Activated B cell treated with CpG ODN at 0.5 μM for 24 hours (primary cell): ENCODE data around the gene NUDT7. TPM values are rescaled to one million over a fixed set of nuclear protein-coding genes. Genes with fewer than 3 reads are reported as not detected.

Experiments used
- ATAC-seq: fragments of 200-7000 bp; cut with Tn5 transposase; one replicate; pipeline ENCODE4 v1.10.0; 2021; ENCODE audit warnings: low read depth, mild to moderate bottlenecking, moderate library complexity
- CTCF ChIA-PET: fragments of 350-600 bp; sonication (Branson Sonifier 250); formaldehyde crosslinking; loops from one replicate; lab custom pipeline; 2021; ENCODE audit warnings: antibody characterized with exemption; lab: Charles Lee
- POLR2A ChIA-PET: fragments of 350-600 bp; sonication (Branson Sonifier 250); formaldehyde crosslinking; loops from one replicate; lab custom pipeline; 2021; ENCODE audit warnings: antibody characterized with exemption; lab: Charles Lee
- DNase-seq: peaks from one replicate; pipeline ENCODE4 v3.0.0; 2022
- H3K27ac Mint-ChIP-seq: one replicate; pipeline ENCODE4 v1.8.0; 2020; ENCODE audit warnings: mixed read lengths
- H3K27me3 Mint-ChIP-seq: one replicate; pipeline ENCODE4 v1.8.0; 2021; ENCODE audit warnings: mixed read lengths
- H3K36me3 Mint-ChIP-seq: one replicate; pipeline ENCODE4 v1.8.0; 2021; ENCODE audit warnings: low read depth, mixed read lengths
- H3K4me1 Mint-ChIP-seq: one replicate; pipeline ENCODE4 v1.8.0; 2021; ENCODE audit warnings: mixed read lengths
- H3K4me3 Mint-ChIP-seq: one replicate; pipeline ENCODE4 v1.8.0; 2020; ENCODE audit warnings: mild to moderate bottlenecking, mixed read lengths
- H3K9me3 Mint-ChIP-seq: one replicate; pipeline ENCODE4 v1.8.0; 2020; ENCODE audit warnings: mixed read lengths
- intact Hi-C: fragments of 100-400 bp; cut with micrococcal nuclease; formaldehyde crosslinking; loops from one replicate; pipeline ENCODE4 v1.15.1; 2024
- total RNA-seq: library from RNA; stranded (reverse); gene quantifications from 2 replicates; pipeline ENCODE4 v1.2.3, GENCODE V29; 2022
- TF ChIP-seq, protein P1 (sequence below): fragments of 200-600 bp; IDR thresholded peaks from one replicate; pipeline ENCODE4 v1.8.0; 2022; ENCODE audit warnings: antibody characterized with exemption, mild to moderate bottlenecking

NUDT7 gene
- total RNA-seq, 1 donor from 2014 or later: 4.0 TPM

DNA sequence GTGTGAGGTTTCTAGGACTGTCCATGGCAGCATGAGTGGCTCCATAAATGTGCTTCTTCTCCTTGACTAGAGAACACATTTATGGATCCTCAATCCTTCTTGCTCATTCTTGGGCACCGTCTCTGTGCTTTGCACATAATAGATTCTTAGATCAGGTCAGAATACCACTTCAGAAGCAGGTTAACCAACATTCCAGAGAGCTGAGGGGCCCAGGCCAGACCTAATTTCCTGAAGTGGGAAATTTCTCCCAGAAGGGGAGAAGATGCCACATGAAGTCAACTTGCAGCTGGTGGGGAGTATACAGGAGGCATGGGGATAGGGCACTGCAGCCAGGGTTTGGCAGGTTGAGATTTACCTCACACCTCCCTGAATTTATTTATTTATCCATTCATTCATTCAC, 41.7 kb downstream of the NUDT7 start:
- Mint-ChIP-seq H3K9me3 (no peaks in the 10 kb centered on the region), H3K27me3 (no peaks in the 10 kb centered on the region), H3K4me1 (no peaks in the 10 kb centered on the region), H3K27ac (no peak overlapping the region), H3K36me3 (no peaks in the 10 kb centered on the region), H3K4me3 (no peak overlapping the region)
- DNase-seq (no peak), ATAC-seq (no peak)
- ChIA-PET CTCF (no interaction called here), POLR2A (no interaction called here)
- TF ChIP-seq, protein P1, sequence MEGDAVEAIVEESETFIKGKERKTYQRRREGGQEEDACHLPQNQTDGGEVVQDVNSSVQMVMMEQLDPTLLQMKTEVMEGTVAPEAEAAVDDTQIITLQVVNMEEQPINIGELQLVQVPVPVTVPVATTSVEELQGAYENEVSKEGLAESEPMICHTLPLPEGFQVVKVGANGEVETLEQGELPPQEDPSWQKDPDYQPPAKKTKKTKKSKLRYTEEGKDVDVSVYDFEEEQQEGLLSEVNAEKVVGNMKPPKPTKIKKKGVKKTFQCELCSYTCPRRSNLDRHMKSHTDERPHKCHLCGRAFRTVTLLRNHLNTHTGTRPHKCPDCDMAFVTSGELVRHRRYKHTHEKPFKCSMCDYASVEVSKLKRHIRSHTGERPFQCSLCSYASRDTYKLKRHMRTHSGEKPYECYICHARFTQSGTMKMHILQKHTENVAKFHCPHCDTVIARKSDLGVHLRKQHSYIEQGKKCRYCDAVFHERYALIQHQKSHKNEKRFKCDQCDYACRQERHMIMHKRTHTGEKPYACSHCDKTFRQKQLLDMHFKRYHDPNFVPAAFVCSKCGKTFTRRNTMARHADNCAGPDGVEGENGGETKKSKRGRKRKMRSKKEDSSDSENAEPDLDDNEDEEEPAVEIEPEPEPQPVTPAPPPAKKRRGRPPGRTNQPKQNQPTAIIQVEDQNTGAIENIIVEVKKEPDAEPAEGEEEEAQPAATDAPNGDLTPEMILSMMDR: no peak
- intact Hi-C loops: no loop called here

DNA sequence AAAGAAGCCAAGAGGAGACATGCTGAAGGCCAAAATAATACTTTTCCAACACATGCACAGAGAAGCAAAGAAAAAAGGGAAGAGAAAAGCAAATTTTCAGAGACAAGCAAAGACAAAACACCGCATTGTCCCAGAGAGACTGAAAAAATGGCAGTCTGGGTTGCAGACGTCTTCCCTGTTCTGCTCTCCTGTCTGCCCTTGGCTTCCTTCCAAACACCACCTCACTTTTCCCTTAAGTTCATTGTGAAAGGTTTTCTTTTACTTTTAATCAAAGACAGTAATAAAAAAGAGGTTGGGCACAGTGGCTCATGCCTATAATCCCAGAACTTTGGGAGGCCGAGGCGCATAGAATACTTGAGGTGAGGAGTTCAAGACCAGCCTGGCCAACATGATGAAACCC, 44.9 kb downstream of the NUDT7 start:
- intact Hi-C loops: no loop called here

DNA sequence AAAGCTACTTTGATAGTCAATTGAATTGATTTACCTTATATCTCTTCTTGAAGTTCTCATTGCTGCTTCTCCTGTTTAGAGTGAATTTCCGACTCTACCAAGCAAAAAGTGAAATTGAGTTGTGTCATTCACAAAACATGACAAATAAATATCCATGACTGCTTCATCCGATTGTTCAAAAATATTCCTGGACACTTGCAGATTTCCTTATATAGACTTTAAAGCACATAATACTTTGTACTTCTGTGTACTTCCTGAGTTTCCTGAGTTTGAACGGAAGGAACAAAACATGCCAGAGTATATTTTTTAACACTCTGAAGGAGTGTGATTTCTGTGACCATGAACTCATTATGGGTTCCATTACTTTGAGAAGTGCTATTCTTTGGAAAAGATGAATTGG, 45.5 kb downstream of the NUDT7 start:
- TF ChIP-seq, protein P1: no peak
- H3K27me3 Mint-ChIP-seq: no peaks in the 10 kb centered on the region
- ChIA-PET POLR2A (no interaction called here), CTCF (no interaction called here)
- H3K9me3 Mint-ChIP-seq: no peaks in the 10 kb centered on the region
- H3K36me3 Mint-ChIP-seq: no peaks in the 10 kb centered on the region
- no peaks in the 10 kb centered on the region for H3K4me1 Mint-ChIP-seq
- H3K27ac Mint-ChIP-seq: no peak overlapping the region
- no peak for DNase-seq
- intact Hi-C loops: no loop called here
- ATAC-seq: no peak
- no peak overlapping the region for H3K4me3 Mint-ChIP-seq

More for the DNA sequence above, 44.9 kb downstream of the NUDT7 start:
- Mint-ChIP-seq H3K27me3 (no peaks in the 10 kb centered on the region), H3K4me3 (no peak overlapping the region), H3K9me3 (no peaks in the 10 kb centered on the region), H3K4me1 (no peaks in the 10 kb centered on the region), H3K36me3 (no peaks in the 10 kb centered on the region), H3K27ac (no peak overlapping the region)
- ATAC-seq (no peak), DNase-seq (no peak)
- POLR2A ChIA-PET: no interaction called here
- CTCF ChIA-PET: no interaction called here
- TF ChIP-seq, protein P1: no peak

DNA sequence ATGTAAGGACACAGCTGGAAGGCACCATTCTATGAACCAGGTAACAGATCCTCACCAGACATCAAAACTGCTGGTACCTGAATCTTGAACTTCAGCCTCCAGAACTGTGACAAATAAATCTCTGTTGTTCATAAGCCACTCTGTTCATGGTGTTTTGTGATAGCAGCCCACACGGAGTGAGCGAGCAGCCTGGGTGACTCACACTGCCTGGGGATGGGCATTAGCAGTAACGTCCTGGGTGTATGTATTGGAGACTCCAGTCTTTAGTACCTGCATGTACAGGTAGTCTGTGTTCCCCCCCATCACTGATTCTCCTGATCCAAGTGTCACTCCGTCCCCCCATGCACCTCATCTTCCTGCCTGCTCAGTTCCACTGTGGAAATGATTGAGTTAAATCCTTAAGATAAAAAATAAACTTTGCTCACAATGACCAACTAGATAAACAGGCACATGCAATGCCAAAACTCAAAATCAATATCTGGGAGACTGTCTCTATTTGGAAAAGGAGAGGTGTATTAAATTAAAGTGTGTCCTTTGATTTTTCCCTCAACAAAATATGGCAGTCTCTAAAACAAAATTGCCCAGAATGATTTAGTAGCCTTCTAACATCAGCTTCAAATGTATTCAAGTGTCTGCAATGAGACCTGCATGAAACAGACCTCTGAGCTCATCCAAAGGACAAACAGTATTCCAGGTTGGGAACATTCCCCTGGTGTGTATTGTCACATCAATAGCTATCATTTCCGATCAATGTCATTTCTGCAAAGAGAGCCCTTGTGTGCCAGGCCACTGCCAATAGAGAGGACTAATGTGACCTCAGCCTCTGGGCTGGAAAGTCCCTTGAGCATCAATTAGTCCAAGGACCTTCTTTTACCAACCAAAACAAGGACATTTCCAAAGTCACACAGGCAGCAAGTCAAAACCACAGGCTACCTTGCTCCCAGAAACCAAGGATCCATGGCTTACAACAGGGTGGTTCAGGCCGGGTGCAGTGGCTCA, 53.9 kb downstream of the NUDT7 start:
- Mint-ChIP-seq H3K36me3 (no peaks in the 10 kb centered on the region), H3K9me3 (no peaks in the 10 kb centered on the region), H3K4me1 (no peaks in the 10 kb centered on the region), H3K27ac (no peak overlapping the region), H3K4me3 (no peak overlapping the region), H3K27me3 (peaks cover 5% of the 10 kb centered on the region)
- DNase-seq (no peak), ATAC-seq (no peak)
- CTCF ChIA-PET: no interaction called here
- intact Hi-C loops: no loop called here
- POLR2A ChIA-PET: no interaction called here
- TF ChIP-seq, protein P1: no peak

DNA sequence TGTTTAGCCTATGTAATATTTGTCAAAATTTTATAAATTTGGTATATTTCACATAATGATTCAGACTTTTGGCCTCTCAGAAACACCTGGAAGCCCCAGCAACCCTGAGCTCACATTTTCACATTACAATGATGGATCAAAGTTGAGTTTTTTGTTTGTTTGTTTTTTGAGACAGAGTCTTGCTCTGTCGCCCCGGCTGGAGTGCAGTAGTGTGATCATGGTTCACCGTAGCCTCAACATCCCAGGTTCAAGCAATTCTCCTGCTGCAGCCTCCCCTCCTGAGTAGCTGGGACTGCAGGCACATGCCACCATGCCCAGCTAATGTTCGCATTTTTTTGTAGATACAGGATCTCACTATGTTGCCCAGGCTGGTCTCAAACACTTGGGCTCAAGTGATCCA, 55.4 kb downstream of the NUDT7 start:
- TF ChIP-seq, protein P1: no peak
- H3K9me3 Mint-ChIP-seq: no peaks in the 10 kb centered on the region
- ATAC-seq: no peak
- intact Hi-C loops: no loop called here
- no peak for DNase-seq
- ChIA-PET CTCF (no interaction called here), POLR2A (no interaction called here)
- H3K27me3 Mint-ChIP-seq: peaks cover 5% of the 10 kb centered on the region
- no peaks in the 10 kb centered on the region for H3K4me1 Mint-ChIP-seq
- no peaks in the 10 kb centered on the region for H3K36me3 Mint-ChIP-seq
- no peak overlapping the region for H3K27ac Mint-ChIP-seq
- no peak overlapping the region for H3K4me3 Mint-ChIP-seq
